HG03457 (cell line): ENCODE data around the gene FAM168B.
"Not testable (repeated sequence)": the region's sequence is repeated elsewhere in the genome, so short reads cannot be mapped to it uniquely, and the experiment has no call there.

ENCODE experiments used
- ATAC-seq: cut with Tn5 transposase; IDR thresholded peaks from one replicate; pipeline ENCODE4 v1.9.1; 2021; ENCODE audit warnings: moderate number of reproducible peaks; ENCODE audit not compliant: unreplicated experiment

The FAM168B gene

GRCh38 chr2:131093006-131093695, at the start of gene FAM168B:
Gene FAM168B (minus strand): TSS chr2:131093460. CDS start chr2:131082646, 10,814 bp downstream.
- ATAC-seq, result peak; percentile 80

- ATAC-seq, result no peak
Measured at GRCh38 chr2:131142849-131143248, 49.6 kb upstream of the FAM168B start.

GRCh38 chr2:131140581-131140980, 47.3 kb upstream of the FAM168B start:
- ATAC-seq, result no peak

GRCh38 chr2:131132729-131133128, 39.5 kb upstream of the FAM168B start:
- ATAC-seq, result no peak

- ATAC-seq, result no peak
Measured at GRCh38 chr2:131130298-131130596, 37.0 kb upstream of the FAM168B start.

GRCh38 chr2:131127981-131128380, 34.7 kb upstream of the FAM168B start:
- ATAC-seq, result no peak

- no peak for ATAC-seq
Measured at GRCh38 chr2:131127076-131127475, 33.8 kb upstream of the FAM168B start.

GRCh38 chr2:131126436-131126835, 33.2 kb upstream of the FAM168B start:
- no peak for ATAC-seq

GRCh38 chr2:131125195-131125757, 32.0 kb upstream of the FAM168B start:
- ATAC-seq, result no peak

GRCh38 chr2:131123192-131123591, 29.9 kb upstream of the FAM168B start:
- ATAC-seq, result no peak

GRCh38 chr2:131122496-131122895, 29.2 kb upstream of the FAM168B start:
- ATAC-seq, result no peak

- no peak for ATAC-seq
Measured at GRCh38 chr2:131121464-131121863, 28.2 kb upstream of the FAM168B start.

GRCh38 chr2:131120815-131121317, 27.6 kb upstream of the FAM168B start:
- no peak for ATAC-seq

GRCh38 chr2:131115752-131116151, 22.5 kb upstream of the FAM168B start:
- no peak for ATAC-seq

GRCh38 chr2:131114950-131115349, 21.7 kb upstream of the FAM168B start:
- not testable (repeated sequence) for ATAC-seq

GRCh38 chr2:131113566-131114227, 20.4 kb upstream of the FAM168B start:
- no peak for ATAC-seq

- no peak for ATAC-seq
Measured at GRCh38 chr2:131112529-131112928, 19.3 kb upstream of the FAM168B start.

GRCh38 chr2:131105950-131106801, 12.9 kb upstream of the FAM168B start:
- ATAC-seq, result peak; percentile 34

- peak; percentile 59 for ATAC-seq
Measured at GRCh38 chr2:131105156-131105949, 12.1 kb upstream of the FAM168B start, which contains the start of gene PLEKHB2. Gene PLEKHB2 (plus strand): TSS chr2:131105336. CDS start chr2:131120942, 15,606 bp downstream.

GRCh38 chr2:131104487-131105155, 11.4 kb upstream of the FAM168B start:
- peak; percentile 58 for ATAC-seq
